ENCODE results near the gene SPART. TPM values are rescaled to one million over a fixed set of nuclear protein-coding genes. Genes with fewer than 3 reads are reported as not detected.

The SPART gene
- total RNA-seq, 1 experiment from 2014 or later, result 23.3 TPM

DNA sequence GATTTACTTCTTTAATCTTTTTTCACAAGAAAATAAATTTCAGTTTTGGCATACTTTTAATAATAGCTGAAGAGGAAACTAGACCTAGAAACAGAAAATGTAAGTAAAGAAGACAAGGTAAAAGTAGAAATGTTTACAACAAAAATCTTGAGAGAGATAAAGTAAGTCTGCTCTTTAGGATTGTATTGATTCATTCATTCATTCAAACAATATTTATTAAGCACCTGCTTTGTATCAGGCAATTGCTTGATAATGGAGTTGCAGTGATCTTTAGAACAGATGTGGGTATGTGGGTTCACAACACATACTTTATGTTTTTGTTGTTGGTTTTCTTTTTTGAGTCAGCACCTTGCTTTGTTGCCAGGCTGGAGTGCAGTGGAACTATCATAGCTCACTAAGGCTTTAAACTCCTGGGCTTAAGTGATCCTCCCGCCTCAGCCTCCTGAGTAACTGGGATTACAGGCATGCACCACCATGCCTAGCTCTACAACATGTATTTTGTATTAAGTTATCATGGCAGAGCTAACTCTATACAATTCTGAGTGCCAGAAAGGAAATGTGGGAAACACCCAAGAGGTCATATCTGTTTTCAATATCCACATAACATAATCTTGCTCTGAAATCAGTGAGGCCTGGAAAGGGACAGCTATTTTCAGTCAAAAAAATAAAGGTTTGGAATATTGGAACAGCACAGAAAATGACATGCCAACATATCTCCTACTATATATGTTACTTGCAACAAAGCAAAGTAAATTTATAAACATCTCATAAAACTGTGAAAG, 8.8 kb upstream of the SPART start:
- ChIA-PET POLR2A (ENCODE audit: unreplicated experiment) (no interaction called here), CTCF (no interaction called here)
- Histone ChIP-seq H3K27me3 (ENCODE audit: low read length) (no peaks in the 10 kb centered on the region), H3F3A (ENCODE audit: low read length, unreplicated experiment) (no peaks in the 10 kb centered on the region), H3K9me3 (ENCODE audit: low read length) (no peaks in the 10 kb centered on the region), H3K9ac (ENCODE audit: low read length) (no peak overlapping the region), H3K4me2 (ENCODE audit: low read length) (no peak overlapping the region), H4K20me1 (ENCODE audit: low read length) (no peaks in the 10 kb centered on the region), H3K9me2 (replicated peaks; ENCODE audit: low read length) (no peaks in the 10 kb centered on the region), H2AFZ (ENCODE audit: low read length) (no peak overlapping the region), H3K27ac (ENCODE audit: low read length) (no peak overlapping the region), H3K4me1 (ENCODE audit: insufficient read depth, low read length) (no peaks in the 10 kb centered on the region), H3K4me3 (ENCODE audit: low read length) (no peak overlapping the region), H3K36me3 (ENCODE audit: low read depth, low read length) (no peaks in the 10 kb centered on the region), H3K79me2 (ENCODE audit: low read length) (no peaks in the 10 kb centered on the region)
- no peak for TF ChIP-seq EZH2phosphoT487 (IDR thresholded peaks at IDR 0.05; ENCODE audit: borderline replicate concordance, low read length)
- TF ChIP-seq, protein P1, sequence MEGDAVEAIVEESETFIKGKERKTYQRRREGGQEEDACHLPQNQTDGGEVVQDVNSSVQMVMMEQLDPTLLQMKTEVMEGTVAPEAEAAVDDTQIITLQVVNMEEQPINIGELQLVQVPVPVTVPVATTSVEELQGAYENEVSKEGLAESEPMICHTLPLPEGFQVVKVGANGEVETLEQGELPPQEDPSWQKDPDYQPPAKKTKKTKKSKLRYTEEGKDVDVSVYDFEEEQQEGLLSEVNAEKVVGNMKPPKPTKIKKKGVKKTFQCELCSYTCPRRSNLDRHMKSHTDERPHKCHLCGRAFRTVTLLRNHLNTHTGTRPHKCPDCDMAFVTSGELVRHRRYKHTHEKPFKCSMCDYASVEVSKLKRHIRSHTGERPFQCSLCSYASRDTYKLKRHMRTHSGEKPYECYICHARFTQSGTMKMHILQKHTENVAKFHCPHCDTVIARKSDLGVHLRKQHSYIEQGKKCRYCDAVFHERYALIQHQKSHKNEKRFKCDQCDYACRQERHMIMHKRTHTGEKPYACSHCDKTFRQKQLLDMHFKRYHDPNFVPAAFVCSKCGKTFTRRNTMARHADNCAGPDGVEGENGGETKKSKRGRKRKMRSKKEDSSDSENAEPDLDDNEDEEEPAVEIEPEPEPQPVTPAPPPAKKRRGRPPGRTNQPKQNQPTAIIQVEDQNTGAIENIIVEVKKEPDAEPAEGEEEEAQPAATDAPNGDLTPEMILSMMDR (conservative IDR thresholded peaks at IDR 0.05; ENCODE audit: low read depth, low read length), result no peak
- no peak for TF ChIP-seq EZH2 (IDR thresholded peaks at IDR 0.05; ENCODE audit: low read length, unreplicated experiment)
- no TSS peak for BruUV-seq (replicated peaks)
- no peak for ATAC-seq
- no peak for DNase-seq
- intact Hi-C loops (cut with micrococcal nuclease), result no loop called here

DNA sequence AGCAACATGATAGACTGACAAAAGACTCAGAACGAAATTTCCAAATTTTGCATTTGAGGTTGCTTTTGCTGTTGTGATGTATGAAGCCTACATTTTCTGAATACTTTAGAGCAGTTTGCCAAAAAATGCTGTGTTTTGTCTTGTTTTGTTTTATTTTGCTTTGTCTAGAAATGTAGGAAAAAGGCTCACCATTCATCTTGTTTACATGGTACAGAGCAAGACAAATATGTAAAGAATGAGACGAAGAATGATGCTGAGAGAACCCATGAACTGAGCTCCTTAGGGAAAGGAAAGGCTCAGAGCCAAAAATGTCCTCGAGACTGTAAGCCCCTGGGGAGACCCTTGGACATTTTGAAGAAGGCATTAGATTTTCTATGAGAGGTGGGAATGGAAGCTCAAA, 6.8 kb upstream of the SPART start:
- ChIA-PET CTCF (no interaction called here), POLR2A (ENCODE audit: unreplicated experiment) (no interaction called here)
- Histone ChIP-seq H3K27ac (ENCODE audit: low read length) (no peak overlapping the region), H3K4me3 (ENCODE audit: low read length) (no peak overlapping the region), H4K20me1 (ENCODE audit: low read length) (no peaks in the 10 kb centered on the region), H3K9me3 (ENCODE audit: low read length) (no peaks in the 10 kb centered on the region), H3K27me3 (ENCODE audit: low read length) (no peaks in the 10 kb centered on the region), H3K4me2 (ENCODE audit: low read length) (no peak overlapping the region), H3K79me2 (ENCODE audit: low read length) (no peaks in the 10 kb centered on the region), H2AFZ (ENCODE audit: low read length) (no peak overlapping the region), H3F3A (ENCODE audit: low read length, unreplicated experiment) (no peaks in the 10 kb centered on the region), H3K9me2 (replicated peaks; ENCODE audit: low read length) (no peaks in the 10 kb centered on the region), H3K9ac (ENCODE audit: low read length) (no peak overlapping the region), H3K4me1 (ENCODE audit: insufficient read depth, low read length) (no peaks in the 10 kb centered on the region), H3K36me3 (ENCODE audit: low read depth, low read length) (no peaks in the 10 kb centered on the region)
- ATAC-seq, result no peak
- intact Hi-C loops (cut with micrococcal nuclease), result no loop called here
- TF ChIP-seq, protein P1 (conservative IDR thresholded peaks at IDR 0.05; ENCODE audit: low read depth, low read length), result no peak
- TF ChIP-seq EZH2phosphoT487 (IDR thresholded peaks at IDR 0.05; ENCODE audit: borderline replicate concordance, low read length) (no peak), EZH2 (IDR thresholded peaks at IDR 0.05; ENCODE audit: low read length, unreplicated experiment) (no peak)
- DNase-seq, result no peak
- BruUV-seq (replicated peaks), result no TSS peak

DNA sequence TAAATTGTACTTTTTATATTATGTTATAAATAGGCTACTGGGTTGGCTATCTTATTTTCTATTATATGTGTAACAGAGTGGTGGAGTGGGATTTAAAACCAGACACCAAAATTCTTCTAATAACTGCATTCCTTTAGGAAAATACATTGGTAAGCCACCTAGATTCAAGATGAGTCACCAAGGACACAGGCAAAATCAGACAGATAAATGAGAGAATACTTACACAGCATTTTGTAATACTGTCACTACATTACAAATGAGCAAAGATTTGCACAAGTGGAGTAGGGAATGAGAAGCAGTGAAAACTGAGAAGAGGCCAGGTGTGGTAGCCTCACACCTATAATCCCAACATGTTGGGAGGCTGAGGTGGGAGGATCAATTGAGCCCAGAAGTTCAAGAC, 6.2 kb upstream of the SPART start:
- Histone ChIP-seq H2AFZ (ENCODE audit: low read length) (no peak overlapping the region), H3K9me3 (ENCODE audit: low read length) (no peaks in the 10 kb centered on the region), H3K9me2 (replicated peaks; ENCODE audit: low read length) (no peaks in the 10 kb centered on the region), H3K4me1 (ENCODE audit: insufficient read depth, low read length) (no peaks in the 10 kb centered on the region), H3K36me3 (ENCODE audit: low read depth, low read length) (no peaks in the 10 kb centered on the region), H3K4me2 (ENCODE audit: low read length) (no peak overlapping the region), H3K27me3 (ENCODE audit: low read length) (no peaks in the 10 kb centered on the region), H3F3A (ENCODE audit: low read length, unreplicated experiment) (no peaks in the 10 kb centered on the region), H3K79me2 (ENCODE audit: low read length) (no peaks in the 10 kb centered on the region), H4K20me1 (ENCODE audit: low read length) (no peaks in the 10 kb centered on the region), H3K9ac (ENCODE audit: low read length) (no peak overlapping the region), H3K4me3 (ENCODE audit: low read length) (no peak overlapping the region), H3K27ac (ENCODE audit: low read length) (no peak overlapping the region)
- no peak for DNase-seq
- intact Hi-C loops (cut with micrococcal nuclease), result no loop called here
- no TSS peak for BruUV-seq (replicated peaks)
- no peak for ATAC-seq
- POLR2A ChIA-PET (ENCODE audit: unreplicated experiment), result no interaction called here
- TF ChIP-seq EZH2phosphoT487 (IDR thresholded peaks at IDR 0.05; ENCODE audit: borderline replicate concordance, low read length) (no peak), EZH2 (IDR thresholded peaks at IDR 0.05; ENCODE audit: low read length, unreplicated experiment) (no peak)
- TF ChIP-seq, protein P1 (conservative IDR thresholded peaks at IDR 0.05; ENCODE audit: low read depth, low read length), result no peak
- CTCF ChIA-PET, result no interaction called here

Measured in PC-3 (cell line).